NB4 (cell line): ENCODE data around the gene INSC.

Experiments
- POLR2A ChIP-seq: IDR thresholded peaks from 2 replicates; pipeline ENCODE4 v1.6.1; 2011; ENCODE audit warnings: mild to moderate bottlenecking; ENCODE audit not compliant: insufficient read length; ENCODE audit errors: extremely low read depth
- TF ChIP-seq, protein P1 (sequence below): IDR thresholded peaks from one replicate; pipeline ENCODE4 v1.5.1; 2012; ENCODE audit warnings: low read depth, low read length

DNA sequence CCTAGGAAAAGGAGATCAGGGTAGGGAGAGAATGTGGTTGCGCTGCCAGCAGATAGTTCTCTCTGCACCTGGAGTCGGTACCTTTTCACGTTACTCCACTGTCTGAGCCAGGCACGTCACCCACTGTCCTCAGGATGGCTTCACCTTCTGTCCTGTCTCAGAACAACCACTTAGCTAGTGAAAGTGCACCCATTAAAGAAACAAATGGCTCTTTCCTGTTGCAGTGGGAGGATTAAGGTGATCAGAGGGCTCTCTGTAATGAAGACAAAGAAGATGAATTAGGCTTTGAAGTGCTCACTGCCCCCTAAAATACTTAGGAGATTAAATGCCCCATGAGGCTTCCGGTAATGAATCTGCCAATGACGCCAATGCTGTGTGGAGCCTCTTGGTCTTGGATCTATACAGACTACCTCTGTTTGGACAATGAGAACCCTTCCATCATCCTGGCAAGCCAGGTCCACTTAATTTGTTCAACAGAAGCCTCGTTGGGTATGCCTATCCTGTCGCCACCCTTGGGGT is 113.7 kb downstream of the INSC start:
- TF ChIP-seq, protein P1, sequence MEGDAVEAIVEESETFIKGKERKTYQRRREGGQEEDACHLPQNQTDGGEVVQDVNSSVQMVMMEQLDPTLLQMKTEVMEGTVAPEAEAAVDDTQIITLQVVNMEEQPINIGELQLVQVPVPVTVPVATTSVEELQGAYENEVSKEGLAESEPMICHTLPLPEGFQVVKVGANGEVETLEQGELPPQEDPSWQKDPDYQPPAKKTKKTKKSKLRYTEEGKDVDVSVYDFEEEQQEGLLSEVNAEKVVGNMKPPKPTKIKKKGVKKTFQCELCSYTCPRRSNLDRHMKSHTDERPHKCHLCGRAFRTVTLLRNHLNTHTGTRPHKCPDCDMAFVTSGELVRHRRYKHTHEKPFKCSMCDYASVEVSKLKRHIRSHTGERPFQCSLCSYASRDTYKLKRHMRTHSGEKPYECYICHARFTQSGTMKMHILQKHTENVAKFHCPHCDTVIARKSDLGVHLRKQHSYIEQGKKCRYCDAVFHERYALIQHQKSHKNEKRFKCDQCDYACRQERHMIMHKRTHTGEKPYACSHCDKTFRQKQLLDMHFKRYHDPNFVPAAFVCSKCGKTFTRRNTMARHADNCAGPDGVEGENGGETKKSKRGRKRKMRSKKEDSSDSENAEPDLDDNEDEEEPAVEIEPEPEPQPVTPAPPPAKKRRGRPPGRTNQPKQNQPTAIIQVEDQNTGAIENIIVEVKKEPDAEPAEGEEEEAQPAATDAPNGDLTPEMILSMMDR = no peak
- no peak for TF ChIP-seq POLR2A
